HEK293 (cell line): ENCODE measurements around the gene TIAM1.

Experiments used
- CTCF ChIA-PET: fragments of 350-600 bp; formaldehyde crosslinking; extraction: SDS; loops from one replicate; lab custom pipeline; 2021; ENCODE audit warnings: antibody characterized with exemption; lab: Yijun Ruan, JAX
- POLR2A ChIA-PET: fragments of 300-600 bp; formaldehyde crosslinking; extraction: SDS; loops from one replicate; lab custom pipeline; 2020; ENCODE audit warnings: antibody characterized with exemption, inconsistent platforms; lab: Yijun Ruan, JAX
- H3K27ac ChIP-seq: fragments of 200-500 bp; sonication (Bioruptor generic); 2 replicates; pipeline ENCODE4 v1.5.1; 2014; ENCODE audit warnings: low read depth, low read length, control low read depth, inconsistent platforms; ENCODE audit errors: extremely low read depth
- H3K36me3 ChIP-seq, 2 experiments: fragments of 200-500 bp in 1 of 2; sonication (Bioruptor generic) in 1 of 2; 1 replicate in 1 of 2; 2 replicates in 1 of 2; pipeline ENCODE4 v1.5.1; 2014 to 2017; ENCODE audit warnings: inconsistent platforms in 2 of 2, low read length in 2 of 2; ENCODE audit not compliant: control insufficient read depth in 2 of 2, insufficient read depth in 1 of 2
- H3K4me1 ChIP-seq: fragments of 200-500 bp; sonication (Bioruptor generic); 2 replicates; pipeline ENCODE4 v1.5.1; 2014; ENCODE audit warnings: mild to moderate bottlenecking, low read length, inconsistent platforms; ENCODE audit not compliant: control insufficient read depth, insufficient read depth
- H3K4me3 ChIP-seq: 2 replicates; pipeline ENCODE4 v1.5.1; 2011; ENCODE audit warnings: low read depth, mild to moderate bottlenecking, control low read depth, low read length, moderate library complexity
- H3K9me3 ChIP-seq: fragments of 200-500 bp; sonication (Bioruptor generic); 2 replicates; pipeline ENCODE4 v1.5.1; 2014; ENCODE audit warnings: low read depth, low read length, inconsistent platforms; ENCODE audit not compliant: control insufficient read depth, insufficient read depth
- GLIS1 ChIP-seq: fragments of 450-650 bp; formaldehyde crosslinking; IDR thresholded peaks from 2 replicates; pipeline ENCODE4 v1.5.1; 2016; ENCODE audit warnings: missing biosample characterization, missing genetic modification characterization
- GLIS2 ChIP-seq: fragments of 450-650 bp; formaldehyde crosslinking; IDR thresholded peaks from 2 replicates; pipeline ENCODE4 v1.5.1; 2016; ENCODE audit warnings: missing biosample characterization, missing genetic modification characterization
- KLF9 ChIP-seq: fragments of 450-650 bp; formaldehyde crosslinking; IDR thresholded peaks from 2 replicates; pipeline ENCODE4 v1.5.1; 2016; ENCODE audit warnings: missing biosample characterization, missing genetic modification characterization, low read depth
- MEIS1 ChIP-seq: sonication (generic); formaldehyde crosslinking; IDR thresholded peaks from 2 replicates; pipeline ENCODE4 v1.8.1; 2022; ENCODE audit warnings: missing genetic modification reagents, mild to moderate bottlenecking, borderline replicate concordance
- MYNN ChIP-seq: fragments of 450-650 bp; formaldehyde crosslinking; IDR thresholded peaks from 2 replicates; pipeline ENCODE4 v1.5.1; 2016; ENCODE audit warnings: missing biosample characterization, missing genetic modification characterization, borderline replicate concordance
- PRDM6 ChIP-seq: fragments of 450-650 bp; formaldehyde crosslinking; IDR thresholded peaks from 2 replicates; pipeline ENCODE4 v1.5.1; 2017; ENCODE audit warnings: missing biosample characterization, missing genetic modification characterization
- SP2 ChIP-seq: fragments of 450-650 bp; formaldehyde crosslinking; IDR thresholded peaks from 2 replicates; pipeline ENCODE4 v1.5.1; 2016; ENCODE audit warnings: missing biosample characterization, missing genetic modification characterization
- WT1 ChIP-seq: fragments of 450-650 bp; formaldehyde crosslinking; IDR thresholded peaks from 2 replicates; pipeline ENCODE4 v1.5.1; 2016; ENCODE audit warnings: missing biosample characterization, missing genetic modification characterization
- YY1 ChIP-seq: fragments of 450-650 bp; formaldehyde crosslinking; IDR thresholded peaks from 2 replicates; pipeline ENCODE4 v1.5.1; 2018; ENCODE audit warnings: missing biosample characterization, missing genetic modification characterization
- YY2 ChIP-seq: fragments of 450-650 bp; formaldehyde crosslinking; IDR thresholded peaks from 2 replicates; pipeline ENCODE4 v1.5.1; 2016; ENCODE audit warnings: missing biosample characterization, missing genetic modification characterization
- ZBTB1 ChIP-seq: fragments of 450-650 bp; formaldehyde crosslinking; IDR thresholded peaks from 2 replicates; pipeline ENCODE4 v1.5.1; 2016; ENCODE audit warnings: missing biosample characterization, missing genetic modification characterization
- ZBTB17 ChIP-seq: fragments of 450-650 bp; formaldehyde crosslinking; IDR thresholded peaks from 2 replicates; pipeline ENCODE4 v1.5.1; 2016; ENCODE audit warnings: missing biosample characterization, missing genetic modification characterization
- ZBTB20 ChIP-seq: fragments of 450-650 bp; formaldehyde crosslinking; IDR thresholded peaks from 2 replicates; pipeline ENCODE4 v1.5.1; 2016; ENCODE audit warnings: missing biosample characterization, missing genetic modification characterization
- ZBTB21 ChIP-seq: fragments of 450-650 bp; formaldehyde crosslinking; IDR thresholded peaks from 2 replicates; pipeline ENCODE4 v1.5.1; 2017; ENCODE audit warnings: missing biosample characterization, missing genetic modification characterization
- ZFHX2 ChIP-seq: fragments of 450-650 bp; formaldehyde crosslinking; conservative IDR thresholded peaks from 2 replicates; pipeline ENCODE4 v1.5.1; 2016; ENCODE audit warnings: missing biosample characterization, missing genetic modification characterization
- ZFP3 ChIP-seq: fragments of 450-650 bp; formaldehyde crosslinking; IDR thresholded peaks from 2 replicates; pipeline ENCODE4 v1.5.1; 2016; ENCODE audit warnings: low read depth, missing biosample characterization, missing genetic modification characterization
- ZIC2 ChIP-seq: fragments of 450-650 bp; formaldehyde crosslinking; IDR thresholded peaks from 2 replicates; pipeline ENCODE4 v1.5.1; 2016; ENCODE audit warnings: missing biosample characterization, missing genetic modification characterization
- ZNF121 ChIP-seq: fragments of 450-650 bp; formaldehyde crosslinking; IDR thresholded peaks from 2 replicates; pipeline ENCODE4 v1.5.1; 2016; ENCODE audit warnings: missing biosample characterization, missing genetic modification characterization
- ZNF133 ChIP-seq: fragments of 450-650 bp; formaldehyde crosslinking; IDR thresholded peaks from 2 replicates; pipeline ENCODE4 v1.5.1; 2016; ENCODE audit warnings: missing biosample characterization, missing genetic modification characterization
- ZNF169 ChIP-seq: fragments of 450-650 bp; formaldehyde crosslinking; IDR thresholded peaks from 2 replicates; pipeline ENCODE4 v1.5.1; 2016; ENCODE audit warnings: missing biosample characterization, missing genetic modification characterization
- ZNF221 ChIP-seq: fragments of 450-650 bp; formaldehyde crosslinking; IDR thresholded peaks from 2 replicates; pipeline ENCODE4 v1.5.1; 2017; ENCODE audit warnings: missing biosample characterization, missing genetic modification characterization, borderline replicate concordance
- ZNF223 ChIP-seq: fragments of 450-650 bp; formaldehyde crosslinking; IDR thresholded peaks from 2 replicates; pipeline ENCODE4 v1.5.1; 2016; ENCODE audit warnings: missing biosample characterization, missing genetic modification characterization
- ZNF239 ChIP-seq: fragments of 450-650 bp; formaldehyde crosslinking; IDR thresholded peaks from 2 replicates; pipeline ENCODE4 v1.5.1; 2016; ENCODE audit warnings: missing biosample characterization, missing genetic modification characterization
- ZNF266 ChIP-seq: fragments of 450-650 bp; formaldehyde crosslinking; IDR thresholded peaks from 2 replicates; pipeline ENCODE4 v1.5.1; 2016; ENCODE audit warnings: missing biosample characterization, missing genetic modification characterization, low read depth
- ZNF302 ChIP-seq: fragments of 450-650 bp; formaldehyde crosslinking; IDR thresholded peaks from 2 replicates; pipeline ENCODE4 v1.5.1; 2016; ENCODE audit warnings: missing biosample characterization, missing genetic modification characterization, low read depth
- ZNF354C ChIP-seq: fragments of 450-650 bp; formaldehyde crosslinking; IDR thresholded peaks from 2 replicates; pipeline ENCODE4 v1.5.1; 2016; ENCODE audit warnings: missing biosample characterization, missing genetic modification characterization, low read depth, borderline replicate concordance
- ZNF366 ChIP-seq: fragments of 450-650 bp; formaldehyde crosslinking; conservative IDR thresholded peaks from 2 replicates; pipeline ENCODE4 v1.5.1; 2016; ENCODE audit warnings: missing biosample characterization, missing genetic modification characterization
- ZNF449 ChIP-seq: fragments of 450-650 bp; formaldehyde crosslinking; IDR thresholded peaks from 2 replicates; pipeline ENCODE4 v1.5.1; 2017; ENCODE audit warnings: missing biosample characterization, mild to moderate bottlenecking, missing genetic modification characterization, moderate library complexity
- ZNF530 ChIP-seq: fragments of 450-650 bp; formaldehyde crosslinking; IDR thresholded peaks from 2 replicates; pipeline ENCODE4 v1.5.1; 2016; ENCODE audit warnings: low read depth, missing biosample characterization, missing genetic modification characterization
- ZNF623 ChIP-seq: fragments of 450-650 bp; formaldehyde crosslinking; IDR thresholded peaks from 2 replicates; pipeline ENCODE4 v1.5.1; 2016; ENCODE audit warnings: missing biosample characterization, missing genetic modification characterization
- ZNF707 ChIP-seq: fragments of 450-650 bp; formaldehyde crosslinking; IDR thresholded peaks from 2 replicates; pipeline ENCODE4 v1.5.1; 2016; ENCODE audit warnings: missing biosample characterization, missing genetic modification characterization
- ZNF76 ChIP-seq: fragments of 450-650 bp; formaldehyde crosslinking; IDR thresholded peaks from 2 replicates; pipeline ENCODE4; 2016; ENCODE audit warnings: low read depth, missing biosample characterization, missing genetic modification characterization, borderline replicate concordance
- ZNF768 ChIP-seq: fragments of 450-650 bp; formaldehyde crosslinking; IDR thresholded peaks from 2 replicates; pipeline ENCODE4 v1.5.1; 2018; ENCODE audit warnings: missing biosample characterization, mild to moderate bottlenecking, missing genetic modification characterization
- ZNF776 ChIP-seq: fragments of 450-650 bp; formaldehyde crosslinking; IDR thresholded peaks from 2 replicates; pipeline ENCODE4 v1.5.0; 2017; ENCODE audit warnings: missing biosample characterization, missing genetic modification characterization, borderline replicate concordance
- ZNF777 ChIP-seq: fragments of 450-650 bp; formaldehyde crosslinking; IDR thresholded peaks from 2 replicates; pipeline ENCODE4 v1.5.1; 2017; ENCODE audit warnings: missing biosample characterization, missing genetic modification characterization, borderline replicate concordance
- ZSCAN5A ChIP-seq: fragments of 450-650 bp; formaldehyde crosslinking; IDR thresholded peaks from 2 replicates; pipeline ENCODE4 v1.5.1; 2016; ENCODE audit warnings: missing biosample characterization, missing genetic modification characterization

The TIAM1 gene

GRCh38 chr21:31343680-31344480, at the start of gene TIAM1:
TIAM1 (minus strand) TSS chr21:31344261; CDS start chr21:31266972, 77,289 bp downstream.
- Histone ChIP-seq H3K27ac (peak within 1 kb of the TSS; percentile 7; the same call in 1 of the 2 replicates), H3K4me3 (peak within 1 kb of the TSS; percentile 63), H3K36me3 (no peaks in the 10 kb centered on the region), H3K9me3 (no peaks in the 10 kb centered on the region), H3K4me1 (peaks cover 13% of the 10 kb centered on the region; the same call in 1 of the 2 replicates)
- ChIA-PET POLR2A (interaction anchor here (0.5 to 2.2 kb wide), 5 partner anchors 34 to 227 kb away, joined by 3 to 14 read pairs (median 3); no protein-coding TSS in a partner anchor), CTCF (interaction anchor here (0.7 to 1.9 kb wide), 4 partner anchors 34 to 237 kb away, joined by 3 to 9 read pairs (median 6); no protein-coding TSS in a partner anchor)
- peak; percentile 73 for TF ChIP-seq KLF9
- no peak for TF ChIP-seq ZNF302 (tag by site-specific recombination)
- TF ChIP-seq WT1 (tag by site-specific recombination): peak; percentile 97
- no peak for TF ChIP-seq GLIS2 (tag by site-specific recombination)
- TF ChIP-seq ZNF266: no peak
- no peak for TF ChIP-seq ZFP3
- peak; percentile 81; the same call in 1 of the 2 replicates for TF ChIP-seq ZBTB20 (tag by site-specific recombination)
- no peak for TF ChIP-seq ZNF354C (tag by site-specific recombination)
- 0 out of 2 replicates have a peak, but pooled peaks have one; percentile 23 for TF ChIP-seq ZNF366 (tag by site-specific recombination)
- no peak for TF ChIP-seq YY1 (tag by site-specific recombination)
- TF ChIP-seq ZNF777 (tag by site-specific recombination): no peak
- peak; percentile 78 for TF ChIP-seq SP2
- TF ChIP-seq MEIS1: peak; percentile 79; the same call in 1 of the 2 replicates
- TF ChIP-seq ZNF707 (tag by site-specific recombination): no peak
- no peak for TF ChIP-seq ZNF239 (tag by site-specific recombination)
- 0 out of 2 replicates have a peak, but pooled peaks have one; percentile 16 for TF ChIP-seq ZNF449 (tag by site-specific recombination)
- TF ChIP-seq ZNF221 (tag by site-specific recombination): no peak
- peak; percentile 44 for TF ChIP-seq GLIS1
- TF ChIP-seq ZBTB1 (tag by site-specific recombination): no peak
- no peak for TF ChIP-seq ZNF169
- TF ChIP-seq ZNF76 (tag by site-specific recombination): peak; percentile 66
- no peak for TF ChIP-seq MYNN
- TF ChIP-seq PRDM6 (tag by site-specific recombination): no peak
- TF ChIP-seq ZNF530 (tag by site-specific recombination): no peak
- no peak for TF ChIP-seq ZSCAN5A (tag by site-specific recombination)
- no peak for TF ChIP-seq YY2 (tag by site-specific recombination)
- peak; percentile 96 for TF ChIP-seq ZFHX2 (tag by site-specific recombination)
- TF ChIP-seq ZIC2 (tag by site-specific recombination): peak; percentile 40; the same call in 1 of the 2 replicates
- no peak for TF ChIP-seq ZNF776 (tag by site-specific recombination)
- TF ChIP-seq ZBTB21 (tag by site-specific recombination): 0 out of 2 replicates have a peak, but pooled peaks have one; percentile 22
- no peak for TF ChIP-seq ZNF121 (tag by site-specific recombination)
- no peak for TF ChIP-seq ZNF223
- no peak for TF ChIP-seq ZNF623 (tag by site-specific recombination)
- TF ChIP-seq ZBTB17 (tag by site-specific recombination): peak; percentile 100
- no peak for TF ChIP-seq ZNF768 (tag by site-specific recombination)
- TF ChIP-seq ZNF133 (tag by site-specific recombination): no peak
